ENCODE data around the gene MRPL18.
"Not testable (repeated sequence)": the region's sequence is repeated elsewhere in the genome, so short reads cannot be mapped to it uniquely, and the experiment has no call there.

MRPL18 gene

GRCh38 chr6:159815410-159815809, 25.1 kb downstream of the MRPL18 start:
- DNase-seq, result no peak

GRCh38 chr6:159816775-159817174, 26.5 kb downstream of the MRPL18 start:
- not testable (repeated sequence) for DNase-seq

- no peak for DNase-seq
Measured at GRCh38 chr6:159817951-159818739, 27.9 kb downstream of the MRPL18 start.

- no peak for DNase-seq
Measured at GRCh38 chr6:159819098-159819497, 28.8 kb downstream of the MRPL18 start.

- no peak for DNase-seq
Measured at GRCh38 chr6:159819932-159820640, 29.8 kb downstream of the MRPL18 start.

- no peak for DNase-seq
Measured at GRCh38 chr6:159821122-159821521, 30.9 kb downstream of the MRPL18 start.

GRCh38 chr6:159821726-159822125, 31.5 kb downstream of the MRPL18 start:
- DNase-seq, result no peak

GRCh38 chr6:159823953-159824352, 33.7 kb downstream of the MRPL18 start:
- DNase-seq, result no peak

- not testable (repeated sequence) for DNase-seq
Measured at GRCh38 chr6:159824690-159825089, 34.4 kb downstream of the MRPL18 start.

GRCh38 chr6:159826004-159826403, 35.7 kb downstream of the MRPL18 start:
- DNase-seq, result no peak

GRCh38 chr6:159826968-159827647, 36.8 kb downstream of the MRPL18 start:
- no peak for DNase-seq

GRCh38 chr6:159828074-159828473, 37.8 kb downstream of the MRPL18 start:
- no peak for DNase-seq

- DNase-seq, result no peak
Measured at GRCh38 chr6:159829526-159829925, 39.3 kb downstream of the MRPL18 start.

- DNase-seq, result no peak
Measured at GRCh38 chr6:159830501-159831372, 40.5 kb downstream of the MRPL18 start.

- no peak for DNase-seq
Measured at GRCh38 chr6:159831373-159831679, 41.1 kb downstream of the MRPL18 start.

- DNase-seq, result no peak
Measured at GRCh38 chr6:159832946-159833345, 42.7 kb downstream of the MRPL18 start.

- DNase-seq, result no peak
Measured at GRCh38 chr6:159833556-159833955, 43.3 kb downstream of the MRPL18 start.

GRCh38 chr6:159833997-159834603, 43.8 kb downstream of the MRPL18 start:
- DNase-seq, result no peak

- no peak for DNase-seq
Measured at GRCh38 chr6:159836718-159837490, 46.6 kb downstream of the MRPL18 start.

- DNase-seq, result no peak
Measured at GRCh38 chr6:159837511-159837910, 47.2 kb downstream of the MRPL18 start.
